C1 segment of cervical spinal cord (tissue), 14 donors: ENCODE measurements around the gene CHST7.
A peak's percentile ranks its signal among the peaks of the same experiment; 100 is the strongest.

Experiments used
- DNase-seq, 14 donors: peaks; one replicate each; lab custom pipeline; 2025; lab: John Stamatoyannopoulos, UW

The CHST7 gene

DNA sequence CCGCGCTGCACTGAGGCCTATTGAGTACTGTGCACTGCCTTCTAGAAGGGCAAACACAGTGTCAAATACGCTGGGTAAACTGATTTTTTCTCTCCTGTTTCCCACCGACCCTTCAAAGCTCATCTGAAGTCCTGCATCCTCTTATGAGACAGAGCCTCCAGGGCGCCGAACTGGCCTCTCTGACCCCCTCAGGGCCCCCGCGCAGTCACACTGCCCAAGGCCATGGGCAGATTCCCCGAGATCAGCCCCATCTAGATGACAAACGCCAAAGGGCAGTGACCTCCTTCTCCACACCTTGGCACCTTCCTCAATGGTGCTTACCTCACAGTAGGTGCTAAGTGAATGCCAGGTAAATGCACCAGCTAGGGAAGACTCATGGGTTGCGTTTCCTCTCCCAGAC, 34.4 kb downstream of the CHST7 start:
- no peak for DNase-seq

DNA sequence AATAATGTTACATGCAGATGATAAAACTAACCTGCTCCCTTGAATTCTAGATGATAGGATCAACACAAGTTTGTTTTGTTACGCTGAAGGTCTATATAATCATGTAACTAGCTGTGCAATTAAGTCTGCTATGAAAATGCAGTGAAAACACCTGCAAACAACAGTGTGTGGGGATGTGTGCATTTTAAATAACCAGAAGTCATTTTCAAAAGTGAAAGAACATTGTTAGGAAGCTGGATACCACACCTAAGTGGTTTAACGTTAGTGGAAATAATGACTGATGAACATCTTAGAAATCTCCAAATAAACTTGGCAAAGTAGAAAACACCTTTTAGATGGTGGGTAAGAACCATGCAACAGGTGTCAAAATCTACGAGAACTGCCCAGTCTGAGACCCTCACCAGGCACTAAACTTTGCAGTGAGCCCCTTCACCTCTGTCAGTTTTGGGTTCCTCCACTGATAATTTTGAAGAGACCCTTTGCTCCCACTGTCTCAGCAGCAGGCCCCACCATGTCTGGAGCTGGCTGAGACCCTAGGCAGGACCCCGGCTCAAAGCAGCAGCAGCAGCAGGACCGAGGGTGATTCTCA, 36.6 kb downstream of the CHST7 start:
- DNase-seq = no peak

DNA sequence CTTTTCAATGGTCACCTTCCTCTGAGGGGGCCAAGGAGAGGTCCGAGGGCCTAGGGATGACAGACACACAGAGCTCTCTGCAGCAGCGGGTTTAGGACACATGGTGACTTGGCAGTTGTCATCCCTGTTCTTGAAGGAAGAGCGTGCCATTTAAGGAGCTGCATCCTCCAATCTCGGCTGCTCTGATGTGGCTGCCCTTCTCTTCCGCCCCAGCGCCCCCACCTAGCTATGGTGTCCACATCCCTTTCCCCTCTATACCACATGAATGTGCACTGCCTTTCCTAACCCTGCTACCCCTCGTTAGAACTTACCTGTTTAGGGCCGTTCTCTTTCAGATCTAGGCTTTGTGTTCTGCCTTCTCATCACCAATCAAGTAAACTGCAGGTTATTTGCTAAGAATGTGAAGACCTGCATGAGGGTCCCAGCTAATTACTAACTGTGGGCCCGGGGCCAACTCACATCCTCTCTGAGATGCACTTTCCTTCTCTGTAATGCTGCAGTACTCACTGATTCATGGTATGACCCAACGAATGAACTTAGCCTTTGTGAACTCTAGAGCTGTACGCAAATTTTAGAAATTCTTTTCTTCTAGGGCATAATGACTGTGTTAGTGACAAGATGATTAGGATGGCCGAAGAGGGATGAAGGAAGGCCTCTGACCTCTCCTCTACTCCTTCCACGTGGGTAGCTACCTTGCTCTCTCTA, 38.2 kb downstream of the CHST7 start:
- no peak for DNase-seq

DNA sequence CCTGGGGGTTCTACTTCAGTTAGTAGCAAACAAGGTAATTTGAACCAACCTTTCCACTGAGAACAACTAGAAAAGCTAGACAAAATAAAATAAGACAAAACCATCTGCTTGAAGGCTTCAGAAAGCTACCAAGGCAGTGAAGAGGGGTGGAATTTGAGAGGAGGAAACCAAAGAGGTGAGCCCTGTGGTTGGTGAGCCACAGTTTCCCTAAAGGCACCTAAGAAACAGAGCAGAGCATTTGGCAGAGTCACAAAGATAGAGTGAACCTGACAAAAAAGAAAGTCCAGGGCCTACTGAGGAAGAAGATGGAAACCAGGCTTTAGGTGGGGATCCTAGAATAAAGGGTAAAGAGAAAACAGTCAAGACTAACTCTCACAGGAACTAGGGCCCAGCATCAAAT, 44.3 kb downstream of the CHST7 start:
- no peak for DNase-seq

DNA sequence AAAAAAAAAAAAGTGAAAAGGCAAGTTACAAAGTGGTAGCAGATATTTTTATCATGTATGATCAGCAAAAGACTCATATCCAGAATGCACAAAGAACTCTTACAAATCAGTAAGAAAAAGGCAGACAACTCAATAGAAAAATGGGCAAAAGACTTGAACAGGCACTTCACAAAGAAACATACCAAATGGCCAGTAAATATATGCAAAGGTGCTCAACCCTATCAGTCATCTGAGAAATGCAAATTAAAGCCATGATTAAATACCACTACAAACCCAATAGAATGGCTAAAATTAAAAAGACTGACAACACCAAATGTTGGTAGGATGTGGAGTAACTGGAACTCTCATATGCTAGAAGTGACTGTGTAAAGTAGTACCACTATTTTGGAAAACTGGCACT, 45.4 kb downstream of the CHST7 start:
- no peak for DNase-seq

DNA sequence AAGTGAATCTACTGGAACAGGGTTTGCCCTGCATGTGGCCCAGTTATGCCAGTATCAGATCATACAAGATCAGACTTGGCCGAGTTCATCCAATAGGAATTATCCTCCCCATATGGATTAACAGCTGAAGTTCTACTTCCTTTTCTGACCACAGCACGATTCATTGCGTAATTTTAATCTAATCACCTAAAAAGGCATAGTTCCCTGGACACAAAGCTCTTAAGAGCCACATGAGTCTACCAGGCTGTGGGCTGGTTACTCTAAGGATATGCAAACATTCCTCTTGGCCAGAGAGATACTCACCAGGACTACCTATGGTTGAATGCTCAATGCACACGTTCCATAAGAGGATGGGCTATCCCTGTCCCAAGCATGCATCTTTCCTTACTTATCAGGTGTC, 46.9 kb downstream of the CHST7 start:
- DNase-seq = no peak

DNA sequence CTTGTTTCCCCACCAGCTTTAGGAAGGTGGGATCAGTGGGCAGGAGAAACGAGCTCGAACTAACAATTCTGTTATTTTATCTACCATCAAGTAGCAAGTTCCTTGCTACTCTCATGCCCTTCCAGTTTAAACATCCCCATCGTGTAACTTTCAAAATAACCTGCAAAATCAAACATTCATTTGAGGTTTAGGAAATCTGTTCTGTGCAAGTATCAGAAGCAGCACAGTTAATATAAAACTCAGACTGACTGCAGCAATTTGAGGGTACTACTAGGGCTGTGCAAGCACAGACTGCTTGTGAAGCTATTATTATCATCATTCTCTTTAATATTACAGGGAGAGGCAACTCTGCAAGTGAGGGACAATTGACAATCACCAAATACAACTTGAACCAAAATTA, 48.0 kb downstream of the CHST7 start:
- DNase-seq = no peak

DNA sequence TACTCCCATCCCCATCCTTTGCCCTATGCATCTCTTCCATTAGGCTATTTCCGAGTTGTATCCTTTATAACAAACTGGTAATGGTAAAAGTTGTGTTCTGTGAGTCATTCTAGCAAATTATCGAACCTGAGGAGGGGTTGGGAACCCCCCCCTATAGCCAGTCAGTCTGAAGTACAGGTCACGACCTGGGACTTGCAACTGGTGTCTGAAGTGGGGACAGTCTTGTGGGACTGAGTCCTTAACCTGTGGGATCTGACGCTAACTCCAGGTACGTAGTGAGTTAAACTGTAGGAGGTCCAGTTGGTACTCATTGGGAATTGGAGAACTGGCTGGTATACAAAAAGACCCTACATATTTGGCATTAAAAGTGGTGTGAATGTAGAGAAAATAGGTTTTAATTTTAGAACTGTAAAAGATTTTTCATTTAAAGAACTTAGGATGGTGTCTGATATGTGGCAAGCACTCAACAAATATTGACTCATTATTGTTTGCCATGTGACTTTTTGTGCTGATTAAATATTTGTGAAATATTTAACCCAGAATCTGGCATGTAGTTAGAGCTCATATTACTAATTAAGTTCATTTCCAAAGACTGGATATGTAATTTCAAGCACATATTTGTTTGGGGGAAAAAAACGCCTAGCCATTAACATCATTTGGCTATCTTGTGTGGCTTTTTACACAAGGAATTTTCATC, 50.7 kb downstream of the CHST7 start:
- DNase-seq = no peak

DNA sequence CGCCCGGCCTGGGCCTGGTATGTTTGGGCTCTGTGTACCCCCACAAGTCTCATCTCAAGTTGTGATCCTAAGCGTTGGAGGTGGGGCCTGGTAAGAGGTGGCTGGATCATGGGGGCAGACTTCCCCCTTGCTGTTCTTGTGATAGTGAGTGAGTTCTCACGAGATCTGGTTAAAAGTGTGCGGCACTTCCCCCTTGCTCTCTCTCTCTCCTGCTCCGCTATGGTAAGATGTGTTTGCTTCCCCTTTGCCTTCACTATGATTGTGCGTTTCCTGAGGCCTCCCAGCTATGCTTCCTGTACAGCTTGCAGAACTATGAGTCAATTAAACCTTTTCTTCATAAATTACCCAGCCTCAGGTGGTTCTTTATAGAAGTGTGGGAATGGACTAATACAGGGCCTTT, 53.0 kb downstream of the CHST7 start:
- DNase-seq = no peak

DNA sequence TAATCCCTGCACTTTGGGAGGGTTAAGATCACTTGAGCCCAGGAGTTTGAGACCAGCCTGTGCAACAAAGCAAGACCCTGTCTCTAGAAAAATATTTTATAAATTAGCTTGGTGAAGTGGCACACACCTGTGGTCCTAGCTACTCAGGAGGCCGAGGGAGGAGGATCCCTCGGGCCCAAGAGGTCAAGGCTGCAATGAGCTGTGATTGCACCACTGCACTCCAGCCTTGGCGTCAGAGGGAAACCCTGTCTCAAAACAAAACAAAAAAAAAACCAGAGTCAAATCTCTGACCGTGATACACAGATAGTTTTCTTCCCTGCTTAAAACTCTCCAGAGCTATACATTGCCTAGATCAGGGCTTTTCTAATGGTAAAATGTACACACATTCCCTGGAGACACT, 53.5 kb downstream of the CHST7 start:
- no peak for DNase-seq

DNA sequence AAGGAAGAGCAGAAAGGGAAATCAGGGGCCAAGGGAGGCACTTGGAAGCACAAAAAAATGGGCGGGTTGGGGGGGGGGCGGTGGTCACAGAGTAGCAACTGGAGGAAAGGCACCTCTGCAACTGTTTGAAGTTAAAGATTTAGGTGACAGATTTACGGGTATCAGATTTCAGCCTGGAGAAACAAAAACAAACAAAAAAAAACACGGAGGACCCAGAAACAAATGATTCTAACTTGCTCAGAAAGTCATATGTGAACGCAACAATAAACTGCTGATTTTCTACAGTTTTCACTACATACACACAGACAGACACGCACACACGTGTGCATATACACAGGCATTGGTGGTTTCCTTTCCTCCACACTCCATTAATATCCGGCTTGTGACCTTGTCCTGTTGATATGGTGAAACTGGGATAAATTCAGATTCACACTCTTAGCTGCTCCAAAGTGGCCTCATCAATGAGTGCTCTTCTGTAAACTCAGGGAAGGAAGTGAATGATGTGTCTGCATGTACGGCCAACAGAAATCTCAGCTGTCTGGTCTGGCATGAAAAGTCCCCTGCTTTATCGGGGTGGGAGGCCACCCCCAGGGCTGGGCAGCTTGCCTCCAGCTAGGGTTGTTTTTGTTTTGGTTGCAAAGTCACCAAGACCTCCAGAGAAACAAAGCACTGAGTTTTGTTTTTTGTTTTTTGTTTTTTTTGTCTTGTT, 54.3 kb downstream of the CHST7 start:
- no peak for DNase-seq

DNA sequence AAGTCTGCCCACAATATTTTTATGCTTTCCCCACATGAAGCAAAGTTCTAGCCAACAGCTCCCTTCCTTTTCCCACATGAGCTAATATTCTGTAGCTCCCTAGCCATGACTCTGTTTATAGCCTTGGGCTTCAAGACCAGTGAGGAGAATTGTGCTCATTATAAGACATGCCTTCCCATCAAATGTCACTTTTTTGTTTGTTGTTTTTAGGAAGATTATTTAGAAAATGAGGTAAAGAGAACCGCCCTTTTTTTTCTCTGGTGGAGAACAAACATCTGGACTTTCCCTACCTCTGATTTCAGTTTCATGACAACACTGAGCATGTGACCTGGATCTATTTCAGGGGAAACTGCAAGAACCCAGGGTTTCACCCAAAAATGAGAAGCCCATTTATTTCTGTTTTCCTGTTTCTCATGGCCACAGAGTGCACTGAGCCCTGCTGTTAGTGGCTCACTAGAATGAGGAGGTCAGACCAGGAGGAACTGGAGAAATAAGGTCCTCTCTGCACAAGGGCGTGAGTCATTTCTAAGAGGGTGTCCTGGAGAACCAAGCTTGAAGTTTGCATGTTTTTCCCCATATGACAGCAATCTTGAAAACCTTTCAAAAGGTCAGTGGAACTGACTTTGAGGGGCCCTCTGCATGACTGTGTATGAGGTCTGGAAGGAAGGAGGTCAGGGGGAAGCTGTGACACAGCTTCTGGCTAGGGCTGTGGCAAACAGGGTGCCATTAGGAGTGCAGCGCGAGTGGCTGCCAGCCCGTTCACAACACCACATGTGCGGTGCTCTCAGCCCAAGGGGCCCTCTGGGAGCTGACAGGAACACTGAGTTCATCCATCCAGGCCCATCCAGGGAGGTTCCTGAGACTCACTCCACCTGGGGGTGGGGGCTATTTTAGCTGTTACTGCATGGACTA, 55.2 kb downstream of the CHST7 start:
- peak in 2 of 14 donors; percentile 4 to 7 for DNase-seq

DNA sequence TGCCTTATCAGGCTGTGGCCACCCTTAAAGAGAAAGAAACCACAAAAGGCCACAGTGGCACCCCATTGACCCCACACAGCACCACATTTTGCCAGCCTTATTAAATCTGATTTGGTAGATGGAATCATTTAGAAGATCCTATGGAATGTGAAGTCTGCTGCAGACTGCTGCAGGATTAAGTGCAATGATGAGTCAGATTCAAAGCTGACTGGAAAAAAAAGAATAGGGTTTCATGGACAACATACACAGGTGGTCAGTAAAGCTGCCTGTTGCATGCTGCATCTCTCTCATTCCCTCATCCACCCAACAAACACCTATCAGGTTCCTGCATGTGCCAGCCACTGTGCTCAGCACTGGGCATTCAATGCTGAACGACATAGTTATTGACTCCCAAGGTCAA, 56.6 kb downstream of the CHST7 start:
- DNase-seq = no peak

DNA sequence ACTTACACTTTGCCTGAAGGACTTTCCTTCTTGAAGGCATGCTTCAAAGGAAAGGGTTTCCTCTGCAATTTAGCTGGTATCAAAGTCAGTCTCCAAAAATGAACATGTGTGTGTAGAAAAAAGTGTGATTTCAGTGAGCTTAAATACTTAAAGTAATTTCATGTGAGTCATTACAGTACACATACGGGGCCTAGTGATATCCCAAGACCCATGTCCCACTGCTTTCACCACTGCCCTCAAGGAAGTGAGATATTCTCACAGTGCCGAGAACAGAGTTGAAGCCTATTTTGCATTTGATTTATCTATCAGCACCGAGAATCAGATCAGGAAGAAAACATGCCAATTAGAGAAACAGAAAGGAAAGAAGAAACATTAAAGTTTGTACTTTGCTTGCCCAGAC, 61.0 kb downstream of the CHST7 start:
- DNase-seq = no peak

DNA sequence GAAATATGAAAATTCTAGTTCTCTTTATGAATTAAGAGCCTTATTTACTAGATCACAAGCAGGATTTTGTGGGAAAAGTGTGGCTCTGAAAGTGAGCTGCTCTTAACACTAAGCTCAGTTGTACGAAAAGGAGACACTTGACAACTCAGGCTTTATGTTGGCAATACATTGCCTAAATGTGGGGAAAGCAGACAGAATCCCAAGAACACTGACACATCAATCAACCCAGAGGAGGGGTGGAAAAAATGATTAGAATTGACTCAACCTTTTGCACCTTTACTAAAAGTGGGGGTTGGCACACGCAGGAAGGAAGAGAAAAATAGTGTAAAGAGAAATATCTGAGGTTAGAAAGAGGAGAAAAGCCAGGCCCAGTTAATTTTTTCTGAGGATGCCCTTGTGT, 61.6 kb downstream of the CHST7 start:
- no peak for DNase-seq

DNA sequence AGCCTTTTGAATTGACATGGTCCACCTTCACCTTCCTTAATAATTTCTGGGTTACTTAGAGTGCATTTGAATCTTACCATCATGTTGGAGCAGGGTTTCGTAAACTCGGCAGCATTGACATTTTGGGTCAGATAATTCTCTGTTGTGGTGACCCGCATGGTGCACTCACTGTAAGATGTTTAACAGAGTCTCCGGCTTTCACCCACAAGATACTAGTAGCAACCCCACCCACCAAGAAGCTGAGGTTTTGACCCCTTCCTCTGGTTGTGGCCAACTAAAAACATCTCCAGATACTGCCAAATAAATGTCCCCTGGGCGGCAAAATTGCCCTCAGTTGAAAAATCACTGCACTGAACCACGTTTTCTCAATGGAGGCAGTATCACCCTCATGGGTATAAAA, 62.7 kb downstream of the CHST7 start:
- DNase-seq = no peak

DNA sequence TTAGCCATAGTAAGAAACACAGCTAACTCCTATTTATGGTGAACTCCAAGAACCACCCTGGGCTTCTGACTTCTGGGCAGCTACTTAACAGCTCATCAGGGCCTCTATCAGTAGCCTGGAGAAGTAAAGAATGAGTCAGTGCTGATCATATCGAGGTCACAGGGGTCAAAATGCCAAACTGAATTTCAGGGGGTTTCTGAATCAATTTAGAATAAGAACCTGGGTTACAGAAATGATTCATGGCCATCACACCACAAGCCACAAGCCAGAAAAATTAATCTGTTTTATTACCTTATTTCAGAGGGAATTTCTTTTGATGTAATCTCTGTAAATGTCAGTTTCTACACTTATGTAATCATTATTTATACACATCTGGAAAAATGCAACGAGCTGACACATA, 64.4 kb downstream of the CHST7 start:
- DNase-seq = no peak

DNA sequence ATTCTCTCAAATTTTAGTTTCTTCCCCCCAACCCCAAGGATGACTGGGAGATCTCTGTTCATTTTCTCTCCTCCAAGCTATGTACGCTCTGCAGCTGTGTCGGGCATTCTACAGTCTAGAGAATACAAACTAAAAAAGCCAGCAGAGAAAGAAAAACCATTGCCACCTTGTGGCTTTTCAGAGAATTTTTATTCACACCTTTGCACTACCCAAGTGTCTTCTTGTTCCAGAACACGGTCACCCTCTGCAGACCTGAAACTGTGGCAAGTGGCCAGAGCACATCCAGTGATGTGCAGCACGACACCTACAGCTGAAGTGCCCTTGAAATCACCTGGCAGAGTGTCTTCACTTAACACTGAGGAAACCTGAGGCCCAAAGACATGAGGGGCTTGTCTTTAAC, 68.6 kb downstream of the CHST7 start:
- no peak for DNase-seq

DNA sequence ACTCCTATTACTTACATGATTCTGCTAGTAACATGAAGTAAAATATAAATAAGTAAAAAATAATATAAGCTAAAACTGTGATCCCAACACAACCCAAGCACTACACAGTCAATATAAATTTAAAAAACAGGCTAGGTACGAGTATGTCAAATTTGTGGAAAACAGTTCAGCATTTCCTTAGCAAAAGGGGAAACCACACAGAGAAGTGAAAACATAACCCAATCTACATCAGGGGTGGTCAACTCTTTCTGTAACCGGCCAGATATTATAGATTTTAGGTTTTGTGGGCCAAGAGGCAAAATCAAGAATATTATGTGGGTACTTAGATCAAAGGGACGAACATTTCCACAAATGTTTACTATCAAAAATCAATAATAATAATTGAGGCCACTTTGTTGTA, 70.1 kb downstream of the CHST7 start:
- DNase-seq = no peak

DNA sequence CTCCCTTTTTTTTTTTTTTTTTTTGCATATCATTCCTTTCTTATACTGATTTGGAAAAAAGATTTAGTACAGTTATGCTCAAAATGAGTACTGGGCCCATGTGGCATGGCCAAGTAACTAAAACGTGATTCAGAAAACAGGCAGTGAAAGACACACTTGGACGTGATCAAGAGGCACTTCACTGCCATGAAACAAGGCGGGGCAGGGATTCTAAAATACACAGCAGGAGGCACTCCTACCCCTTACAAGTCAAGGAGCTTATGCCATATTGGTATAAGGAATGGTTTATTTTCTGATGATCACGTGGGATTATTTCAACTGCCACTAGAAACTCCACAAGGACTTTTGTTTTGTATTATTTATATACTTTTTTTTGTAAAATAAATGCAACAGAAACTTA, 72.0 kb downstream of the CHST7 start:
- DNase-seq = no peak

DNA sequence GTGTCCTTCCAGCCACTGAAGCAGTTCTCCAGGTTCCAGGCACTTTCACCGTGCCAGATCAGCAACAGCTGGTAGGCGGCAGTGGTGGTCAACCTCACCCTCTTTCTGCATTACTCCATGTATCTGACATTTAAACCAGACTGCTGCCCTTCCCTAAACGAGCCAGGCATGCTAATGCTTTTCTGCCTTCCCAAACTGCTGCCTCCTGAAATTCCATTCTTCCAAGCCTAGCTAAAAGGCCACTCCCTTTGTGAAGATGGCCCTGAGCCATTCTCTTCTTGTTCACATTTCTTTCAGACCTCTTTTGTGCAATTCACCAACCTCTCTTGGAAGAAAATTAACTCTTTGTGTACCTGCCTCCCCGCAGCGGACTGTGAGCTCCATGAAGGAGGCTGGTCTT, 73.7 kb downstream of the CHST7 start:
- no peak for DNase-seq
